Activated effector memory CD4-positive, alpha-beta T cell treated with Interleukin-2 at 50 U/mL for 16 hours (primary cell): Measurements from ENCODE around the gene ZFYVE27.

Experiments
- DNase-seq: peaks from one replicate; pipeline ENCODE4 v3.0.0-alpha.2; 2020

ZFYVE27 gene

DNA sequence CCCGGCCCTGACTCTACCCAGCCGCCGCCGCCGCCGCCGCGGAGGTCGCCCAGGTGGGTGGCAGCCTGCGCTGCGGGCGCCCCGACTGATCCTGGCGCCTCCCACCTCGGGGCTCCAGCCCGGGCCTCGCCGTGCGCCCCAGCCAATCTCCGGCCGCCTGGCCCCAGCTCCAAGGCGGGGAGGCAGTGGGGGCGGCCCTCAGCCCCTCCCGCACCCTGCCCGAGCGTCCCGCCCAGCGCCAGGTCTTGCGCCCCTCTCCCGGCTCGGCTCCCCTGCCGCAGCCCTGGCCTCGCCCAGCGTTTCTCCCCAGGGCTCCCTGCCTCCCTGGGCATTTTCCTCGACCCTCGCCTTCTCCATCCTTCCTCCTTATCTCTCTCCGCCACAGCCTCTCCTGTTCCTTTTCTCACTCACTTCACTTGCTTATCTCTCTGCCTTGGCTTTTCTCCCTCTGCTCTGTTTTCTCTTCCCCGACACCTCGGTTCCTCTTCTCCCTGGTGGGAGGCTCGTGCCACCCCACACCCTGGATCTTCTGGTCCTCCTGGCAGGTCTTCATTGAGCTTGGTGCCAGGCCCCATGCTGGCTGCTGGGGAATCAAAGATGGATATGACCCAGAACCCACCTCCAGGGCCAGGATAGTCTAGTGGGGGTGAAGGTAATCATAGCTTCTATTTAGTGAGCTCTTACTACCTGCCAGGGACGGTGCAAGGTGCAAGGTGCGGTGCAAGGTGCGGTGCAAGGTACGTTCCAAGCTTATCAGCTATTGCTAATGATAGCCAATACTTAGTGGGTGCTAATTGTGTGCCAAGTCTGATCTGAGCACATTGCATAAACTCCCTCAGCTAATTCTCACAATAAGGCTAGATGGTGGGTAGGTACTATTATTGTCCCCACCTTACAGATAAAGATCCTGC, 35.2 kb downstream of the ZFYVE27 start, which contains the start of gene SFRP5:
TSS of gene SFRP5 (minus strand) at position 87 of the 911 bp plus-strand sequence. CDS start 166 bp downstream, outside the sequence.
- no peak for DNase-seq

DNA sequence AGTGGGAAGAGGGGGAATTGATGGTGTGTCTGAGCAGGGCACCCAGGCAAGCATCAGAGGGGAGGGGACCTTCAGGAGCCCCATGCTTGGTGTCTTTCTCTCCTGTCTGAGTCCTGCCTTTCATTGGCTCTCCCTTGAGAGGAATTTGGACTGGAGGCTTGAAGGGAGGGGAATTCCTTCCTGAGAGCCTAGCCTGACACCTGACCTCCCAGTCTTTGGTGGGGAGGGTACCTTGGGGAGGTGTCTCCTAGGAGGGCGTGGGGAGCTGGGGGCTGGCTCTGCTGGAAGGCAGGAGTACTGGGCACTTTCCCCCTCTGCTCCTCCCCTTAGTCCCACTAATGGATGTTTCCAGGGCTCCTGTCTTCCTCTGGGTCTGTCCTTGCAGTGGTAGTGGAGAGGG, 36.2 kb downstream of the ZFYVE27 start:
- DNase-seq, result no peak

GRCh38 chr10:97774811-97775294, 37.9 kb downstream of the ZFYVE27 start:
- DNase-seq, result no peak

GRCh38 chr10:97777143-97777542, 40.2 kb downstream of the ZFYVE27 start:
- DNase-seq, result no peak

DNA sequence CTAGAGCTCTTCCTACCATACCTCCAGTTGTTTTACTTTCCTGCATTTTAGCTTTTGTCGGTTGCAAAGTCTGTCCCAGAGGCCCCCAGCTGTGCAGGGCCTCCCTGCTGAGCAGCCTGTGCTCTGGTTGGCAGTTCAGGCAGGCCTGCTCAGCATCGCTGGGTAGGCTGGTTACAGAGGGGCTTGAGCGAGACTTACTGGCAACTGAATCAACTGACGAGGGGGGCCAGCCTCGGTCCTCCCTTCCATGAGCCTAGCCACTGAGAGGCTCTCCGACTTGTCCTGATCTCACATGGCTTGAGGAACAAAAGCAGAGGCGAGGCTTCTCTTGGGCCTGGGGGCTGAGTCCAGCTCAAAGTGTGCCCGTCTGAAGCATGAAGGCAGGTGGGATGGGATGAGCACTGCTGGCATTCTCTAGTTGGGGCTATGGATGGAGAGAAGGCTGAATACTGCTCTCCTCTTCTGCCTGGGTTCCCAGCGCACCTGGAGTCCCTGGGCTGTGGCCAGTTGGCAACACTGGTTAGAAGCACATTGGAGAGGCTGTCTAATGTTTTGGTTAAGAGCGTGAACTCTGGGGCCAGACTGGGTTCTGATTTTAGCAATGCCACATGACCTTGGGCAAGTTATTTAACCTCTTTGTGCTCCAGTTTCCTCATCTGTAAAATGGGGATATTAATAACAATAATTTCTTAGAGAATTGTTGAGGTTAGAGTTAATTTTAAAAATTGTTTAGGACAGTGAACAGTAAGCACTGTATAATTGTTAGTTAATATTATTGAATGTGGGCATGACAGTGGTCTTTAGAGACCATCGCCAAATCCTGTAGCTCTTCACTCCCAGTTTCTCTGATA, 41.7 kb downstream of the ZFYVE27 start:
- DNase-seq, result no peak

DNA sequence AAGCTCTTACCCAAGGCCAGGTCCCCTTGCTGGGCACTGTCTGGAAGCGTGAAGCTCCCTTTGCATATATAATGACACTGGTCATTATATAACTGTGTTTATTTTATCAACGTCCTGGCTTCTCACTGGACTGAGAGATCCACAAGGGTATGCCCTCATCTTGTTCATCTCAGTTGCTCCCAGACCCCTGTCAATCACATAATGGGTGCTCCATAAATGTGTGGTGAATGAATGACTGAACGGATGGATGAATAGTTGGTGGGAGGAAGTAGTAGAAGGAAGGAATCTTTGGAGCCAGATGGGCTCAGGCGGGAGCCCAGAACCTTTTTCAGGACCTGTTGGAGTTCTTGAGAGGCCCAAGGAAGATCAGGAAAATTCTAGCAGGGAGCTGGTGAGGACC, 42.6 kb downstream of the ZFYVE27 start:
- no peak for DNase-seq

DNA sequence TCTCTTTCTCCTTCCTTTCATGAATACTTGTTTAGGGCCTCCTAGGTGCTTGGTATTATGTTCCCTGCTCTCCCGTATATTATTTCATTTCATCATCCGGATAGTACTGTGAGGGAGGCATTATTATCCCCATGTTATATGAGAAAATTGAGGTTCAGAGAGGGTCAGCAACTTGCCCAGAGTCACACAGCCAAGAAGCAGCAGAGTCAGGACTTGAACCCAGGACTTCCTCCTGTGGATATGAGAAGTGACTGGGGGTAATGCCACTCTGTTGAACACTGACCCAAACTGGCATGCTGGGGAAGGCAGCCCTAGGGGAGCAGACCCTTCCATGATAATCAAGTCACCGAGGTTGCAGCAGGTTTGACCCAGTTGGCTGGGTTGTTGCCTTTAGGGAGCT, 43.0 kb downstream of the ZFYVE27 start:
- no peak for DNase-seq

DNA sequence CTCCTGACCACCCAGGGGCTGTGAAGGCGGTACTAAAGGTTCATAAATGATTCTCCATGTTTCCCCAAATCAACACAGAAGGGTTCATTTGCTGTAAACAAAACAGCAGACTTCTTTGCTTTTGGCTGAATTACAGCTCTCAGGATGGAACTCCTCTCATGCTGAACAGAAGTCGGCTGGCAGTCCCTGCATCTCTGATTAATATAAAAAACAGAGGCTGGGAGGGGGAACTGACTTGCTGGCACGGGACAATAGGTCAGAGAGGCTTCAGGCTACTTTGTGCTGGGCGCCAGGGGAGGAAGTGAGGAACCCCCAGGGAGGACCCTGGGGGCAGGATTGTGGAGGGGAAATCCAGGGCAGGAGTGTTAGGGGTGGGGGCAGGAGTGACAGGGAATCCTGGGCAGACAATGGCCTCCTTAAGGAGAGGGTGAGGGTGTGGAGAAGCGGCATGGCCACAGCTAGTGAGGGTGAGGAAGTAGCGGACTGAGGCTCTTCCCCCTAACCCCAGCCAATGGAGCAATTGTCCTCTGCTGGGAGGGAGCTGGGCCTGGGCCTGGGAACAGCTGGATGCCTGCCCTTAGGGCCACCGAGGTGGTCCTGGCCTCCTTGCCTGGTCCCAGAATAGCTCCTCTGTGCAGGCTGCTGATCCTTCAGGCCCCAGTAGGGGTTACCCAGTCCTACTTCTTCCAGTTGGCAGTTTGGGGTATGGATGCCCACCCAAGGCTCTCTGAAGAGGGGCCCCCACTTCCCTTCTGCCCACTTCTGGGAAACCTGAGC, 44.1 kb downstream of the ZFYVE27 start:
- DNase-seq, result no peak

- DNase-seq, result no peak
Measured at GRCh38 chr10:97781618-97782331, 44.8 kb downstream of the ZFYVE27 start.

DNA sequence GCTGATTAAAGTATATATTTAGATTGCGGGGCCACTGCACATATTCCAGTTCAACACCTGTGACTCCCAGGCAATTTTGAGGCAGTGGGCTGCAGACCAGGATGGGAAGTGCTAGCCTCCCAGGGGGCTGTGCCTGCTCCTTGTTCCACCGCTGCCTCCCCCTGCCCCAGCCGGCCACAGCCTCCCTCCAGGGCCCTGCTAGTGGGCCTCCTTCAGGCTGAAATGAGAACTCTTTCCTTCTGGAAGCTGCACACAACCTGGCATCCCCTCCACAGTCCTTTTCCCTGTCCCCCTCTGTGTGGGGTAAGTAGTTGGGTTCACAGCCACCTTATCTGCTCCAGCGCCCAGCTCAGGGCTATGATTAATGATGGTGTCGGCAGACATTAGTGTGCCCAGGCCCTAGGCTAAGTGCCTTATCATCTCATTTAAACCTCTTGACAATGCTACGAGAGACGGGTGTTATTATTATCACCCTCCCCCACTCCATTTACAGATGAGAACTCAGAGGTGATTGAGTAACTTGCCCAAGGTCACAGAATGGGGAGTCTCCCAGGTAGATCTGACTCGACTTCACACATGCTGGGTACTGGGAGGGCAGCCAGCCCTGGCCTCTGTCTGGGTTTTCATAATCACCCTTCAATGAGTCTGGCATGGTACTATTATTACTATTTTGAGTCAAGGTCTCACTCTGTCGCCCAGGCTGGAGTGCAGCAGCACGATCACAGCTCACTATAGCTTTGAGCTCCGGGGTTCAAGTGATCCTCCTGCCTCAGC, 45.7 kb downstream of the ZFYVE27 start:
- no peak for DNase-seq

GRCh38 chr10:97784200-97784810, 47.4 kb downstream of the ZFYVE27 start:
- DNase-seq, result no peak

DNA sequence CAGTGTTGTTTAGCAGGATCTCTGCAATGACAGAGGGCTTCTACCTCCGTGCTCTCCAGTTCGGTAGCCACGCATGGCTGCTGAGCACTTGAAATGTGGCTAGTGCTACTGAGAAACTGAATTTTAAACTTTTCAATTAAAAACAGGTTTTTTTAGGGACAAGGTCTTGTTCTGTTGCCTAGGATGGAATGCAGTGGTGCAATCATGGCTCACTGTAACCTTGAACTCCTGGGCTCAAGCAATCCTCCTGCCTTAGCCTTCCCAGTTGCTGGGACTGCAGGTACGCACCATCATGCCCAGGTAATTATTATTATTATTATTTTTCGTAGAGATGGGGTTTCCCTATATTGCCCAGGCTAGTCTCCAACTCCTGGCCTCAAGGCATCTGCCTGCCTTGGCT, 48.3 kb downstream of the ZFYVE27 start:
- DNase-seq, result no peak

DNA sequence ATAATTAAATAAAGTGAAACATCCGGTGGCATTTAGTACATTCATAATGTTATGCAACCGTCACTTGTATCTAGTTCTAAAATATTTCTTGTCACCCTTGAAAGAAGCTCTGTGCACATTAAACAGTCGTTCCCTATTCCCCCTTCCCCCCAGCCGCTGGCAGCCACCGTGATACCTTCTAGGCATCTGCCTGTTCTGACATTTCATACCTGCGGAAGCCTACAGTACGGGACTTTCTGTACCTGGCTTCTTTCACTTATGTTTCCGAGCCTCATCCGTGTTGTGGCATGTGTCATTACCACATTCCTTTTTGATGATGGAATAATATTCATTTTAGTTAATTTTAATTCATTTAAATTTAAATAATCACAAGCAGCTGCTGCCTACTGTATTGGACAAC, 48.8 kb downstream of the ZFYVE27 start:
- DNase-seq, result no peak

GRCh38 chr10:97788552-97789442, 51.9 kb downstream of the ZFYVE27 start:
- no peak for DNase-seq

GRCh38 chr10:97789770-97790397, 53.0 kb downstream of the ZFYVE27 start:
- no peak for DNase-seq

DNA sequence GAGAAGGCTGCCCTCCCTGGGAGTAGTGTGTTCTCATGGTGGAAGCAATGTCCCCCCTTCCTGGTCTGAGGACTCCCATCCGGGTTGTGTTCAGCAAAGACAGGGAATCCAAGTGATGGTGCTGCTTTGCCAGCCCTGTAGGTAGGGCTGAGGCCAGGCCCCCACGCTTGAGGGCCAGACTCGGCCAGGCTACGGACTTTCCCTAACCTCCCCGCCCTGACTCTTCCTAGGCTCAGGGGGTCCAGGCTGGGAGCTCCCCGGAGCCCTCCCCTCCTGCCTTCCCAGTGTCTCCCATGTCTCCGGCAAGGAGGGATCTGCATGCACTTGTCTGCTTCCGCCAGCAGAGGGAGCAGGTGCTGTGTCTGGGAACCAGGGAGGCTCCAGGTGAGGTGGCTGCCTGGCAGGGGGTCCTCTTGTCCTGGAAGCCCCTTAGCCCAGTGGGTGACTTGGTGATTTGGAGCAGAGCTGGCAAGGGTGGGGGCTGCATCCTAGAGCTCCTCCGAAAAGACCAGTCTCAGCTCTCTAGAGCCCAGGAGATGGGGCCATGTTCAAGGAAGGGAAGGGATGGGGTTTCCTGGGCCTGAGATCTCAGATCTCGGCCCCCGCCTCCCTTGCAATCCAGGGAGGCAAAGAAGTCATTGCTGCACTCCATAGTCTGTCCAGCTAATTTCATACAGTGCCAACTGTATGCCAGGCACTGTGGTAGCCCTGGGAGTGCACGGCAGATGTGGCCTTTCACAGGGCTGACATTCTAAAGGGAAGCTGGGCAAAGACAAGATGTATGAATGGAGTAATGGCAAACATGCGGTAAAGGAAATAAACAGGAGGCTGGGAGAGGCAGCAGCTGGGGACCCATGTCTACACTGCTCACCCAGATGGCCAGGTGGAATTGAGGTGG, 55.1 kb downstream of the ZFYVE27 start:
- peak; percentile 58 for DNase-seq

GRCh38 chr10:97795886-97796285, 59.0 kb downstream of the ZFYVE27 start:
- DNase-seq, result no peak

DNA sequence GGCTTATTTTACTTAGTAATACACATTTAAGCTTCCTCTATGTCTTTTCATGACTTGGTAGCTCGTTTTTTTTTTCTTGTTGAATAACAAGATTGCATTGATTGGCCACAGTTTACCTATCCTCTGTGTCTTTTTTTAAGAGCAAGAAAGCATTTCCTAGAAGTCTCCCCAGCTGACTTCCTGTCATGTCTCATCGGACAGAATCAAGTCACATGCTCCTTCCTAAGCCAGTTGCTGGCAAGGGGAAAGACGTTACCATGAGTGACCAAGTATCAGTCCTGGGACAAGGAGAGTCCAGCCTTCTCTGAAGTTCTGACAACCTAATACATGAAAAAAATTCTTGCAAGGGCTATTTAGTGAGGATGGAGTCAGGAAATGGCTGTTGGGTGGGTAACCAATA, 59.7 kb downstream of the ZFYVE27 start:
- no peak for DNase-seq
